ENCODE measurements around the gene SCUBE1.

The SCUBE1 gene

GRCh38 chr22:43211941-43212433 is 131.2 kb downstream of the SCUBE1 start:
- no peak for DNase-seq (ENCODE audit: low read depth, low spot score)
- H3K4me3 ChIP-seq (ENCODE audit: low read length): no peak overlapping the region

- no peak overlapping the region for H3K4me3 ChIP-seq (ENCODE audit: low read length)
- no peak for DNase-seq (ENCODE audit: low read depth, low spot score)
These were observed 132.3 kb downstream of the SCUBE1 start for GRCh38 chr22:43210631-43211515.

- H3K4me3 ChIP-seq (ENCODE audit: low read length): no peak overlapping the region
- DNase-seq (ENCODE audit: low read depth, low spot score): no peak
These were observed 133.2 kb downstream of the SCUBE1 start for GRCh38 chr22:43209971-43210370.

- no peak for DNase-seq (ENCODE audit: low read depth, low spot score)
- H3K4me3 ChIP-seq (ENCODE audit: low read length): no peak overlapping the region
These were observed 133.7 kb downstream of the SCUBE1 start for GRCh38 chr22:43209523-43209890.

- no peak for DNase-seq (ENCODE audit: low read depth, low spot score)
- H3K4me3 ChIP-seq (ENCODE audit: low read length): no peak overlapping the region
These were observed 134.3 kb downstream of the SCUBE1 start for GRCh38 chr22:43208703-43209522.

- no peak for DNase-seq (ENCODE audit: low read depth, low spot score)
- H3K4me3 ChIP-seq (ENCODE audit: low read length): no peak overlapping the region
These were observed 135.1 kb downstream of the SCUBE1 start for GRCh38 chr22:43207849-43208702.

GRCh38 chr22:43207386-43207785 is 135.8 kb downstream of the SCUBE1 start:
- DNase-seq (ENCODE audit: low read depth, low spot score): no peak
- no peak overlapping the region for H3K4me3 ChIP-seq (ENCODE audit: low read length)

GRCh38 chr22:43206509-43207161 is 136.5 kb downstream of the SCUBE1 start:
- DNase-seq (ENCODE audit: low read depth, low spot score): no peak
- H3K4me3 ChIP-seq (ENCODE audit: low read length): no peak overlapping the region

GRCh38 chr22:43205748-43206508 is 137.2 kb downstream of the SCUBE1 start:
- DNase-seq (ENCODE audit: low read depth, low spot score): no peak
- no peak overlapping the region for H3K4me3 ChIP-seq (ENCODE audit: low read length)

GRCh38 chr22:43205261-43205691 is 137.9 kb downstream of the SCUBE1 start:
- no peak overlapping the region for H3K4me3 ChIP-seq (ENCODE audit: low read length)
- DNase-seq (ENCODE audit: low read depth, low spot score): no peak

GRCh38 chr22:43203471-43203981 is 139.6 kb downstream of the SCUBE1 start:
- DNase-seq (ENCODE audit: low read depth, low spot score): no peak
- H3K4me3 ChIP-seq (ENCODE audit: low read length): no peak overlapping the region

- no peak overlapping the region for H3K4me3 ChIP-seq (ENCODE audit: low read length)
- no peak for DNase-seq (ENCODE audit: low read depth, low spot score)
These were observed 140.3 kb downstream of the SCUBE1 start for GRCh38 chr22:43202756-43203410.

- no peak overlapping the region for H3K4me3 ChIP-seq (ENCODE audit: low read length)
- no peak for DNase-seq (ENCODE audit: low read depth, low spot score)
These were observed 140.8 kb downstream of the SCUBE1 start for GRCh38 chr22:43202326-43202725.

GRCh38 chr22:43201486-43202219 is 141.5 kb downstream of the SCUBE1 start:
- DNase-seq (ENCODE audit: low read depth, low spot score): no peak
- H3K4me3 ChIP-seq (ENCODE audit: low read length): no peak overlapping the region

GRCh38 chr22:43200555-43200954 is 142.6 kb downstream of the SCUBE1 start:
- H3K4me3 ChIP-seq (ENCODE audit: low read length): no peak overlapping the region
- DNase-seq (ENCODE audit: low read depth, low spot score): no peak

- DNase-seq (ENCODE audit: low read depth, low spot score): no peak
- no peak overlapping the region for H3K4me3 ChIP-seq (ENCODE audit: low read length)
These were observed 143.1 kb downstream of the SCUBE1 start for GRCh38 chr22:43200031-43200430.

GRCh38 chr22:43199541-43199940 is 143.6 kb downstream of the SCUBE1 start:
- DNase-seq (ENCODE audit: low read depth, low spot score): no peak
- no peak overlapping the region for H3K4me3 ChIP-seq (ENCODE audit: low read length)

Measured in Jurkat, Clone E6-1 (cell line).